ENCODE measurements around the gene SRGAP3. TPM values are rescaled to one million over a fixed set of nuclear protein-coding genes. Genes with fewer than 3 reads are reported as not detected.
A peak's percentile ranks its signal among the peaks of the same experiment; 100 is the strongest.

The SRGAP3 gene
- polyA plus RNA-seq, 3 donors = 0.27 to 1.3 (median 0.87) TPM

DNA sequence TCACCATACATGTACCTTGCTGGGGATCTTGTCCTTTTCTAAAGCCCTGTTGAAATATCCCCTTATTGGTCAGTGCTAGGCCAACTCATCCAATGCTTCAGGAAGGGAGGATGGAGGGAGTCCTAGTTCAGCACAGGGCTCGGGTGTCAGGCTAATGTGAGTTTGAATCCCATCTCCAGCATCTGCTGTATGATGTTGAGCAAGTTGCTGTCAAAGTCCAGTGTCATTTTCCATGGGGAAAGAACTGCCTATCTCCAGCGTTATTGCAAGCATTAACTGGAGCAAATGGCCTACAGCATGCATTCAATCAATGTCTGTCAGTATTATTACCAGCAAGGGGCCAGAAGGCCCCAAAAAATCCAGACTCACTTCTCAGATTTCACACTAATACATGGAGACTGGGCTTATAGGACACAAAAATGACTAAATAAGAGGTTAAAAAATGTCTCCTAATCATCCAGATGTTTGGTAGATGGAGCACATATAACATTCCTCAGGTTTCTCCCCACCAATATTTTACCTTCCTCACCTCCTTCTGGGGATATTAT is 40.8 kb downstream of the SRGAP3 start:
- H3K9me3 Mint-ChIP-seq = peaks cover 0 to 2% (median 0%) of the 10 kb centered on the region in 7 donors
- H3K9ac ChIP-seq (ENCODE audit: insufficient read depth, low read length, poor library complexity, severe bottlenecking) = no peak overlapping the region
- intact Hi-C loops (cut with micrococcal nuclease) = no loop called here
- H3K27me3 Mint-ChIP-seq (ENCODE audit: low read depth in 3 of 3) = peaks cover 0 to 2% (median 0%) of the 10 kb centered on the region in 3 donors
- no peak for DNase-seq
- H3K27ac ChIP-seq (ENCODE audit: low read depth in 1 of 2, low read length in 2 of 2) = no peak overlapping the region
- H3K27ac Mint-ChIP-seq = no peak overlapping the region
- no peaks in the 10 kb centered on the region for H3K36me3 Mint-ChIP-seq
- no peak overlapping the region for H3K4me3 Mint-ChIP-seq
- H3K79me2 ChIP-seq (ENCODE audit: insufficient read depth, low read length) = no peaks in the 10 kb centered on the region
- no peak overlapping the region for H3K4me2 ChIP-seq (replicated peaks; ENCODE audit: extremely low read depth, low read length, poor library complexity, severe bottlenecking)
- H4K20me1 ChIP-seq (ENCODE audit: insufficient read depth, low read length) = no peaks in the 10 kb centered on the region
- H2AFZ ChIP-seq (ENCODE audit: insufficient read depth, low read depth, low read length, poor library complexity, severe bottlenecking) = no peak overlapping the region
- H3K27me3 ChIP-seq (ENCODE audit: control insufficient read depth in 2 of 2, insufficient read depth in 2 of 2, low read length in 2 of 2) = no peaks in the 10 kb centered on the region
- no peaks in the 10 kb centered on the region for H3K9me3 ChIP-seq (replicated peaks in 1 of 2; ENCODE audit: control insufficient read depth in 1 of 2, insufficient read depth in 1 of 2, low read length in 2 of 2)
- no peak overlapping the region for H3K4me3 ChIP-seq (replicated peaks in 1 of 3; ENCODE audit: low read depth in 2 of 3, low read length in 3 of 3)
- no peaks in the 10 kb centered on the region for H3K36me3 ChIP-seq (replicated peaks in 1 of 2; ENCODE audit: control insufficient read depth in 1 of 2, insufficient read depth in 2 of 2, low read length in 2 of 2)
- H3K4me1 ChIP-seq (ENCODE audit: control insufficient read depth in 1 of 2, insufficient read depth in 2 of 2, low read length in 2 of 2) = no peaks in the 10 kb centered on the region
- 100% methylated on average over 1 of the region's 2 CpGs for WGBS (ENCODE audit: insufficient coverage)
- H3K4me1 Mint-ChIP-seq = peaks cover 8% of the 10 kb centered on the region
- TF ChIP-seq, protein P1, sequence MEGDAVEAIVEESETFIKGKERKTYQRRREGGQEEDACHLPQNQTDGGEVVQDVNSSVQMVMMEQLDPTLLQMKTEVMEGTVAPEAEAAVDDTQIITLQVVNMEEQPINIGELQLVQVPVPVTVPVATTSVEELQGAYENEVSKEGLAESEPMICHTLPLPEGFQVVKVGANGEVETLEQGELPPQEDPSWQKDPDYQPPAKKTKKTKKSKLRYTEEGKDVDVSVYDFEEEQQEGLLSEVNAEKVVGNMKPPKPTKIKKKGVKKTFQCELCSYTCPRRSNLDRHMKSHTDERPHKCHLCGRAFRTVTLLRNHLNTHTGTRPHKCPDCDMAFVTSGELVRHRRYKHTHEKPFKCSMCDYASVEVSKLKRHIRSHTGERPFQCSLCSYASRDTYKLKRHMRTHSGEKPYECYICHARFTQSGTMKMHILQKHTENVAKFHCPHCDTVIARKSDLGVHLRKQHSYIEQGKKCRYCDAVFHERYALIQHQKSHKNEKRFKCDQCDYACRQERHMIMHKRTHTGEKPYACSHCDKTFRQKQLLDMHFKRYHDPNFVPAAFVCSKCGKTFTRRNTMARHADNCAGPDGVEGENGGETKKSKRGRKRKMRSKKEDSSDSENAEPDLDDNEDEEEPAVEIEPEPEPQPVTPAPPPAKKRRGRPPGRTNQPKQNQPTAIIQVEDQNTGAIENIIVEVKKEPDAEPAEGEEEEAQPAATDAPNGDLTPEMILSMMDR (IDR thresholded peaks at IDR 0.05) = no peak

DNA sequence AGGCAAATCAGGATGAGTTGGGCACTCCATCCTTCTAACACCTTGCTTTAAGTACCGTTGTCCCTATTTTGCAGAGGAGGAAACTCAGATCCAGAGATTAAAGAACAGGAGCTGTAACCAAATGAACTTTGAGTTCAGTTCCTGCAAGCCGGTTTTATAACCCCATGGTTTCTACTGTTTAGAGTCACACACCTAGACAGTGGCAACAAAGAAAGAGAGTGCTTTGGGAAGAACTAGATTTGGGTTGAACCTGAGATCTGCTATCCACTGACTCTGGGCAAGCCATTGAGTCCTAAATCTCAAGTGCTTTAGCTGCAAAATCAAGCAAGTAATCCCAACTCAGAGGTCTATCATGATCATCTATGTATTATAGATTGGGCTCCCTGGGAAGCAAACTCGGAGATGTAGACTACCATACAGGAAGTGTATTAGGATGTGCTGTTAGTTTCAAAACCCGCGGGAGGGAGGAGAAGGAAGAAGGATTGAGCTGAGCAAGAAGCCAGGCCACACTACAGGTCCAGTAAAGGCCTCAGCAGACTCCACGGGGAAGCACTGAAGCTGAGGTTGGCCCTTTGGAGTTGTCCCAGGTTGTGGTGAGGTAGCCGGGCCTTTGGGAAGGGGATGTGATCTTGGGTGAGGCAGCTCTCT is 42.2 kb downstream of the SRGAP3 start:
- H3K27me3 ChIP-seq (ENCODE audit: control insufficient read depth in 2 of 2, insufficient read depth in 2 of 2, low read length in 2 of 2) = no peaks in the 10 kb centered on the region
- H3K79me2 ChIP-seq (ENCODE audit: insufficient read depth, low read length) = no peaks in the 10 kb centered on the region
- H3K4me3 Mint-ChIP-seq = no peak overlapping the region
- no peaks in the 10 kb centered on the region for H3K4me1 ChIP-seq (ENCODE audit: control insufficient read depth in 1 of 2, insufficient read depth in 2 of 2, low read length in 2 of 2)
- H3K36me3 ChIP-seq (replicated peaks in 1 of 2; ENCODE audit: control insufficient read depth in 1 of 2, insufficient read depth in 2 of 2, low read length in 2 of 2) = no peaks in the 10 kb centered on the region
- H3K27me3 Mint-ChIP-seq (ENCODE audit: low read depth in 3 of 3) = peaks cover 0 to 2% (median 0%) of the 10 kb centered on the region in 3 donors
- H3K9ac ChIP-seq (ENCODE audit: insufficient read depth, low read length, poor library complexity, severe bottlenecking) = no peak overlapping the region
- peaks cover 8% of the 10 kb centered on the region for H3K4me1 Mint-ChIP-seq
- no peak overlapping the region for H2AFZ ChIP-seq (ENCODE audit: insufficient read depth, low read depth, low read length, poor library complexity, severe bottlenecking)
- no peak overlapping the region for H3K4me2 ChIP-seq (replicated peaks; ENCODE audit: extremely low read depth, low read length, poor library complexity, severe bottlenecking)
- H3K27ac ChIP-seq (ENCODE audit: low read depth in 1 of 2, low read length in 2 of 2) = no peak overlapping the region
- no peak for DNase-seq
- TF ChIP-seq, protein P1 (IDR thresholded peaks at IDR 0.05) = no peak
- H3K9me3 Mint-ChIP-seq = peaks cover 0 to 2% (median 0%) of the 10 kb centered on the region in 7 donors
- H3K9me3 ChIP-seq (replicated peaks in 1 of 2; ENCODE audit: control insufficient read depth in 1 of 2, insufficient read depth in 1 of 2, low read length in 2 of 2) = no peaks in the 10 kb centered on the region
- no peaks in the 10 kb centered on the region for H3K36me3 Mint-ChIP-seq
- WGBS (ENCODE audit: insufficient coverage) = 76% methylated on average over 6 of the region's 7 CpGs
- H4K20me1 ChIP-seq (ENCODE audit: insufficient read depth, low read length) = no peaks in the 10 kb centered on the region
- intact Hi-C loops (cut with micrococcal nuclease) = no loop called here
- H3K4me3 ChIP-seq (replicated peaks in 1 of 3; ENCODE audit: low read depth in 2 of 3, low read length in 3 of 3) = no peak overlapping the region
- H3K27ac Mint-ChIP-seq = peak overlapping the region in 1 of 7 donors; percentile 5

Measured in CD14-positive monocyte (primary cell).